ENCODE results near the gene SAMD11.

SAMD11 gene

GRCh38 chr1:903721-904271 lies 19.9 kb upstream of the SAMD11 start:
- TF ChIP-seq, protein P1, sequence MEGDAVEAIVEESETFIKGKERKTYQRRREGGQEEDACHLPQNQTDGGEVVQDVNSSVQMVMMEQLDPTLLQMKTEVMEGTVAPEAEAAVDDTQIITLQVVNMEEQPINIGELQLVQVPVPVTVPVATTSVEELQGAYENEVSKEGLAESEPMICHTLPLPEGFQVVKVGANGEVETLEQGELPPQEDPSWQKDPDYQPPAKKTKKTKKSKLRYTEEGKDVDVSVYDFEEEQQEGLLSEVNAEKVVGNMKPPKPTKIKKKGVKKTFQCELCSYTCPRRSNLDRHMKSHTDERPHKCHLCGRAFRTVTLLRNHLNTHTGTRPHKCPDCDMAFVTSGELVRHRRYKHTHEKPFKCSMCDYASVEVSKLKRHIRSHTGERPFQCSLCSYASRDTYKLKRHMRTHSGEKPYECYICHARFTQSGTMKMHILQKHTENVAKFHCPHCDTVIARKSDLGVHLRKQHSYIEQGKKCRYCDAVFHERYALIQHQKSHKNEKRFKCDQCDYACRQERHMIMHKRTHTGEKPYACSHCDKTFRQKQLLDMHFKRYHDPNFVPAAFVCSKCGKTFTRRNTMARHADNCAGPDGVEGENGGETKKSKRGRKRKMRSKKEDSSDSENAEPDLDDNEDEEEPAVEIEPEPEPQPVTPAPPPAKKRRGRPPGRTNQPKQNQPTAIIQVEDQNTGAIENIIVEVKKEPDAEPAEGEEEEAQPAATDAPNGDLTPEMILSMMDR (IDR thresholded peaks at IDR 0.05; ENCODE audit: low read depth, low read length): no peak
- H3K4me3 ChIP-seq (ENCODE audit: low read depth, low read length): no peak overlapping the region

GRCh38 chr1:904310-904950 lies 19.3 kb upstream of the SAMD11 start:
- TF ChIP-seq, protein P1 (IDR thresholded peaks at IDR 0.05; ENCODE audit: low read depth, low read length): peak; percentile 56
- H3K4me3 ChIP-seq (ENCODE audit: low read depth, low read length): peak overlapping the region; percentile 39

DNA sequence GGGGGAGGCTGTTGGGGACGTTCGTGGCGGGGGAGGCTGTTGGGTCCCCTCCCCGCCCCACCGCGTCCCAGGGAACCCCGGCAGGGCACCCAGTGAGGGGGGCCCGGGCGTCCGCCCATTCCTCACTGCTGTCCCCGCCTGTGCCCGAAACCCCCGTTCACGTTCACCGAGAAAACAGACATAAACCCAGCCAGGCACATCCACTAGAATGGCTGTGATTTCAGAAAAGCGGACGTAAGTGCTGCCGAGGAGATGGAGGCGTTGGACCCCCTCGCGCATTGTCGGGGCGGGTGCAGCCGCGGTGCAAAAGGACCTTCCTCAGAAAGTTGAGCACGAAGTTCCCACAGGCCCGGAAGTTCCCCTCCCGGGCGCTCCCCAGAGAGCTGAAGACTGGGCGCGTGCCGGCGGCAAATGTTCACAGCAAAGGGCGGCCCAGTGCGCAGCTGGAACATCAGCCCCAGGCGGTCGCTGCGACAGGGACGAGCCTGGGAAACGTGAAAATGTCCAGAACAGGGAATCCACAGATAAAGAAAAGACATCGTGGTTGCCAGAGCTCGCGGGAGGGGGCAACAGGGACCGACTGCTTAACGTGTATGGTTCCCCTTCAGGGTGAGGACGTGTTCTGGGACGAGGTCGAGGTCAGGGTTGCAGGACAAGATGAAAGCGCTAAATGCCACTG lies 18.5 kb upstream of the SAMD11 start:
- peak overlapping the region; percentile 29 for H3K4me3 ChIP-seq (ENCODE audit: low read depth, low read length)
- TF ChIP-seq, protein P1 (IDR thresholded peaks at IDR 0.05; ENCODE audit: low read depth, low read length): no peak

DNA sequence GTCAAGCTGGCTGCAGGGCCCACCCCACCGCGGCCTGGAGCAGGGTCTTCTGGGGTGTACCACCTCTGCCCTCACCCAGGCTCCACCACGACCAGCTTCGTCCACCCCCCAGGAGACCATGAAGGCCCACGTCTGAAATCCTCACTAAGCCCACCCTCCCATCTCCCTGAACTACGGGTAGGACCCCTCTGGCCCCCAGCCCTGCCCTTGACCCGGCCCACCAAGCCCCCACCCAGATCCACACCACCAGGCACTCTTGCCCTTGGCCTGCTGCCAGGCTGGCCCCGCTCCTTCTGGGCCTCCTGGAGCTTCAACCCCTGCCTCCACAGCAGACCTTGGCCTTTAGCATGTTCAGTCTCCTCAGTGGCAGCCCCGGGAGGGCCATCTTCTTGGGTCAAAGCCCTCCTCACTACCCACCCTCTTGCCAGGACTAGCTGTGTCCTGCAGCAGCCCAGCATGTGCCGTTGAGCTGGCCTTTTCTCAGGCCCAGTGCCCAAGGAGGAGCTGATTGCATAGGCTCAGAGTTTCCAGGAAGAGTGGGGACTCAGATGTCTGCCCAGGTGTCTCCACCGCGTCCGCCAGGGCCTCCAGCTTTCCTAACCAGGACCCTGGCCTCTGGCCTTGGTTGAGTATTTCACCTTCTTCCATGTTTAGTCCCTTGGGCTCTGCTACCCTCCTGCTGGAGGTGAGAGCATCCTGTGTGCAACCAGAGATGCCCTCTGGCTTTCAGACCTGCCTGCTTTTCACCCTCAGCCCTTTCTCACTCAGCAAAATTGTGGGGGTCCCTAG lies 17.7 kb upstream of the SAMD11 start:
- TF ChIP-seq, protein P1 (IDR thresholded peaks at IDR 0.05; ENCODE audit: low read depth, low read length): no peak
- no peak overlapping the region for H3K4me3 ChIP-seq (ENCODE audit: low read depth, low read length)

DNA sequence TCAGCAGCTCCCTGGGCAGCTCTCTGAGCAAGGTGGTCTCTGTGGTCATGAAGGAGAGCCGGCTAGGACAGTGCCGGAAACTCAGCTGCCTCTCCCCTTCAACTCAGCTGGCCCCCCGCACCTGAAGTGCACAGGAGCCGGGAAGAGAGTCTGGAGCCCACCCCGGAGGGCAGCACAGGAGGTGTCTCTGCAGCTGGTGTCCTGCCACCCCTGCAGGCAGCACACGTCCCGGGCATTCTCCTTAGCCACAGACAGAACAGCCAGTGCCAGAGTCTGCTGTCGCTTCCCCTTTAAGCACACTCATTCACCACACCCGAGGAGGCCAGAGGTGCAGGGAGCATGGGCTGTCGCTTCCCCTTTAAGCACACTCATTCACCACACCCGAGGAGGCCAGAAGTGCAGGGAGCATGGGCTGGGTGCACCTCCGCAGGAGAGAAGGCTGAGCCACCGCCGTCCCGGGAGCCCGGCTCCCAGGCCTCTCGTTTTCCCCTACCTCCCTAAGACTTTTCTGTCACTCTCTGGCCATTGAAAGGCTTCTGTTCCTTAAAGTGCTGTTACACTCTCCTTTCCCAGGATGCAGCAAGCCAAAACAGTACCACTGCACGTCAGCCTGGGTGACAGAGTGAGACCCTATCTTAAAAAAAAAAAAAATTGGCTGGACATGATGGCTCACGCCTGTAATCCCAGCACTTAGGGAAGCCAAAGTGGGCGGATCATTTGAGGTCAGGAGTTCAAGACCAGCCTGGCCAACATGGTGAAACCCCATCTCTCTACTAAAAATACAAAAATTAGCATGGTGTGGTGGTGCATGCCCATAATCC lies 16.9 kb upstream of the SAMD11 start:
- no peak overlapping the region for H3K4me3 ChIP-seq (ENCODE audit: low read depth, low read length)

More for the DNA sequence above, 16.9 kb upstream of the SAMD11 start:
- TF ChIP-seq, protein P1 (IDR thresholded peaks at IDR 0.05; ENCODE audit: low read depth, low read length): no peak
